Stimulated activated naive CD4-positive, alpha-beta T cell (primary cell): Measurements from ENCODE around the gene TTLL13.
"Not testable (repeated sequence)": the region's sequence is repeated elsewhere in the genome, so short reads cannot be mapped to it uniquely, and the experiment has no call there.

Experiments
- DNase-seq, 6 experiments: peaks; one replicate each; lab custom pipeline; 2025; lab: John Stamatoyannopoulos, UW

Gene TTLL13

DNA sequence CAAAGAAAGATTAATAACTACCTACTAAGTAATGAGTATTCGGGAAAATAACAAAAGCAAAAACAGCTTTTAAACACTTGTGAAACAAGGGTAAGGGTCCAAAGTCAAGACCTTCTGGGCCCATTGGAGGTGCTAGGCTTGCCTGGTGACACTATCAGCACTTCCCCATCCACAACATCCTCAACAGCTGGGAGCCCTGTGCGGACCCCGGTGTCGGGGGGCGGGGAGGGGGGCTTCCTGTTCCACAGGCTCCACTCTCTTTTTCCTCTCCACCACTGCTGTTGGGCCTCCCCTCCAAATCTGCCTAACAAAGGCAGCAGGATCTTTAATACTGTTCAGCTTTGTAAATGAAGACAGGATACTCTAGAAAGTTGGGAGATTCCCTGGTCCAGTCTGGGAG lies 37.7 kb downstream of the TTLL13 start:
- DNase-seq: no peak

DNA sequence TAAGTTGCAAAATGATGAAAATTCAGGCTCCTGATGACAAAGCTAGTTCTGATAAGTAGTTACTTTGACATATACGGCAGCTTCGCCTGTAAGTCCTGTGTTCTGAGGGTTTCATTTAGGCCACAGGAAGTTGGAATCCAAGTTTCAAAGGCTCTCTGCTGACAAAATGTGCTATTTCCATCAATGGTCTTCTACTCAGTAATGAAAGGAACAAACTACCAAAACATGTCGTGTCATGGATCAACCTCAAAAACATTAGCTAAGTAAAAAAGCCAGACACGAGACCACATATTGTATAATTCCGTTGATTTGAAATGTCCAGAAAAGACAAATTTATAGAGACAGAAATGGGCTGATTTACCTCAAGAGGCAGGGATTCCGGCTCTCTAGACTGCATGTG lies 38.6 kb downstream of the TTLL13 start:
- no peak for DNase-seq

DNA sequence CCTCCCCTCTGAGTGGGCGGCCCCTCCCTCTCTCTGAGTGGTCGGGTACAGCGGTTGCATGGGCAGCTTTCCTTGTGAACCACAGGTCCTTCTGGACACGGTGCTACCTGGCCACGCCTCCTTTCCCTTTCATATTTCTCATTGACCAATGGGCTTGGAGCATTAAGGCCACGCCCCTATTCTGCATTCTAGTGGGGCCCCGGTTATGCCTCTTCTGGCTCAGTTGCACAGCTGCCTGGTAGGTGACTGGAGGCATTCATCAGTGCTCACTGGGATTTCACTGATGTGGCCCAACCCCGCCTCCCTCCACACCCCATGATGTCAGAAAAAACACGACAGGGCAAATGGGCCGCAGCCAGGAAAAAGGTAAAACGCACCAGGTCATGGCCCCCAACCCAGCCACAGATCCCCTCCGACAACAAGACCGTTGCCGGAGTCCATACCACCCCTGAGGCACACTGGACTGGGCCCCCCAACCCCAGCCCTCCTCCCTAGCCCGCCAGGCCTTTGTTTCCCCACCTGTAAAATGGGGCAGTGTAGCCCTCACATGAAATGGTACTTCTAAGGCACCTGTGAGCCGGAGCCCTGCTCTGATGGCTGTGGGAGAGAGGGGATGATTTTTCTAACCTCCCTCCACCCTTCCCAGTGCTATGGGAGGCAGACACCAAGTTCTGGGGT lies 42.5 kb downstream of the TTLL13 start:
- no peak for DNase-seq

DNA sequence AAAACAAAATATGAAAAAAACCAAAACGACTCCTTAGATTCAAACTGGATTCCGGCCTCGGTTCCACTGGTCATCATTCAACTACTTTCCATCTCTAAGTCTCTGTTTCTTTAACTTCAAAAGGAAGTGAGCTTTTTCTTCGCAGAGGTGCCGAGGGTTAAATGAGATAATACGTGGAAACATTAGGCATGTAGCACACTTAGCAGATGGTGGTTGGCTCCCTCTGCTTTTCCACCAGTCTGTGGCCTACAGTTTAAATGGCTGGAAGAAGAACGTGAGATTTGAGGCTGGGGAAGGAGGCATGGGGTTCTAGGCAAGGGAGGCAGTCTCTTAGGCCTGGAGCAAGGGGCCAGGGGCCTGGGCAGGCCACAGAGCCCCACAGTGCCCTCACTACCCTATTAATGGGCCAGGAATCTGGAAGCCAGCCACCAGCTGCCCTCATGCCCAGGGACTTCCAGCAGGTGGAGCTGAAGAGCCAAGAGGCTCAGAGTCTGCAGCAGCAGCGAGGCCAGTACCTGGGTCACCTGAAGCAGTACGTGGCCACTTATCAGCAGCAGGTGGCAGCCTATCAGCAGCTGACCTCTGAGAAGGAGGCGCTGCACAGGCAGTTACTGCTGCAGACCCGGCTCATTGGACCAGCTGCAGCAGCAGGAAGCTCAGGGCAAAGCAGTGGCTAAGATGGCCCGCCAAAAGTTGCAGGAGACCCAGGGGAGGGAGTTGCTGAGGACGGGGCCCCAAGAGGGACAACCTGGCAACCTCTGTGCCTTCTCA lies 43.9 kb downstream of the TTLL13 start:
- peak; percentile 2 to 69 (median 51) for DNase-seq

DNA sequence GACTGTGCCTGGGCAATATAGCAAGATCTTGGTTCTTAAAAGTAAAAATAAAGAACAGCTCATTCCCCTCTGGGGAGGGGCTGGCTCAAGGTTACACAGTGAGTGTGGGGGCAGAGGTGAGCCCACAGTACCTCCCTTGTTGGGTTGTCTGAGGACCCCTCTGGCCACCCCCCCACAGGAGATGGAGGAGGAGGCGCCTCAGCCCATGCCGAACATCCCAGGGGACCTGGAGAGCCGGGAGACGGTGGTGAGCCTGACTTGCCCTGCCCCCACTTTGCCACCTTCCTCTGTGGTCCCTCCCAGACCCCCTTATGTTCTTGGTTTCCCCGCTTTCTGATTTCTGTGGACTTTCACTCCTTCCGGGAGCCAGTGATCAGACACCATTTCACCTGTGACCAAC lies 44.8 kb downstream of the TTLL13 start:
- no peak for DNase-seq

DNA sequence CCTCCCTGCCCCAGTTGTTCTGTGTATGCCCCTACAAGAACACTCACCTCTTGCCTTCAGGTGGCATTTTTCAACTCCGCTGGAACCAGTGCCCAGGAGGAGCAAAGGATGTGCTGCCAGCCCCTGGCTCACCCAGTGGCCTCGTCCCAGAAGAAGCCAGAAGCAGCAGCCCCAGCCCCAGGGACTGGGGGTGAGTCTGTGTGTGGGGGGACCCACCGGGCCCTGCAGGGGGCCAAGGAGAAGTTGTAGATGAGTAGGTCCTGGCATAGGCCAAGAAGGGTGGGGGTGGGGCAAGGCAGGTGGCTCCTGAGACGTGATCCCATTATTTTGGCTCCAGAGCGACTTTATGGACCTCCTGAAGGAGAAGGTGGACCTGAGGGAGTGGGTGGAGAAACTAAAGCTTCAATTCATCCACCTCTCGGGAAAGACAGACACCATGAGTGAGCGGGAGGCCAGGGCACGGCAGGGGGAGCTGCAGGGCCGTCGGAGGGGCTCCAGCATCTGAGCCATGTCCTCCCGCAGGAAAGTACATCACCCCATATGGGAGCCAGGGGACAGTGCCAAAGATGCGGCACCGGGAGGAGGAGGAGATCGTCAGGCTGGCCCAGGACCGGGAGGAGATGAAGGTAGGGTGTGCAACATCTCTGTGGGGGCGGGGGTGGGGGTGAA lies 45.4 kb downstream of the TTLL13 start:
- no peak for DNase-seq

DNA sequence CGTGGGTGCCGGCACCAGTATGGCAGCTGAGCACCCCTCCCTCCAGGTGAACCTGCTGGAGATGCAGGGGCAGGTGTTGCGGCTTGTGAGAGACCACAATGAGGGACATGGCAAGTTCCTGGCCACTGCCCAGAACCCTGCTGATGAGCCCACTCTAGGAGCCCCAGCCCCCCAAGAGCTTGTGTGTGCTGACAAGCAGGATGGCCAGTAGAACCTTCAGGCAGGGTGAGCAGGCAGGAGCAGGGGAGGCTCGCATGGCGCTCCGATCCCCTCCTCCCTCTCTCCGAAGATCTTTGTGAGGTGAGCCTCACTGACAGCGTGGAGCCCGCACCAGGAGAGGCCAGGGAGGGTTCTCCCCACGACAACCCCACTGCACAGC lies 45.9 kb downstream of the TTLL13 start:
- no peak for DNase-seq

DNA sequence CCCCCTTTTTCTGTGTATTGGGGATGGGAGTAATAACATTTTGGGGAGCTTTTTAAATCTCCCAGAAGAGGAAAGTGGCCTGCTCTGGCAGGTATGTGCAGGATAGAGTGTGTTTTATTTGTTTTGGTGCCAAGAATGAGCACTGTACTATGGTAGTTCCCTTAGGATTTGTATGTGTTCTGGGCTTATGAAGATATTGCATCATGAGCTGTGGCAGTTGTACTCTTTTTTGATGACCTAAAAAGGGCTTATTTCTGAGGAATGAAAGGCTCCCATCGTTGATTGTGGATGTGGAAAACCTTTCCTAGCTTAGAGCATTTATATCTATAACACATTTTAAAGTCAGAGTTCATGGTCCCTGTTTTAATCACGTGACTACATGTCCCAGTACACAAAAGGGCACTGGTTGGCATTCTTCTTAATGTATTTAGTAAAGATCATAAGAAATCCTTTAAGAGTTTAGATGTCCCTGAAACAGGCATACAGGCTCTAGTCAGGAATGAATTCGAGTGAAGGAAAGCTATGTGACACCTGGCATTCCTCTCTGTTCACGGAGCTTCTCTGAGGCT lies 47.0 kb downstream of the TTLL13 start:
- DNase-seq: not testable (repeated sequence)

DNA sequence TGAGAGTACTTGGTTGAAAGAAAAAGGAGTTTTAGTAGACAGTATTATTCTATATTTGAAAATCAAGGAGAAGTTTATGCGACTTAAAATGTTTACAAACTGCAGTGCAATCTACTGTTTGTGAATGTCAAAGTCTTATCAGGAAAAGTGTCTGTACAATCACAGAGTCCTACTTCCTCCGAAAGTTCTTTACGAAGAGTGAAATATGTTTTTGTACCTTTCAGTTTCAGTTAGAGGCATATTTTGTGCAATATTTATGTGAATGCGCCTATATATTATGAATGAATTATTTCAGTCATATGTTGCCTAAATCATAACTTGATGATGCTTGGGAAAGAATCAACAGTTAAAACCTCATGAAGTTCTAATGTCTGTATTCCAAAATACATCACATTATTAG lies 47.7 kb downstream of the TTLL13 start:
- no peak for DNase-seq

DNA sequence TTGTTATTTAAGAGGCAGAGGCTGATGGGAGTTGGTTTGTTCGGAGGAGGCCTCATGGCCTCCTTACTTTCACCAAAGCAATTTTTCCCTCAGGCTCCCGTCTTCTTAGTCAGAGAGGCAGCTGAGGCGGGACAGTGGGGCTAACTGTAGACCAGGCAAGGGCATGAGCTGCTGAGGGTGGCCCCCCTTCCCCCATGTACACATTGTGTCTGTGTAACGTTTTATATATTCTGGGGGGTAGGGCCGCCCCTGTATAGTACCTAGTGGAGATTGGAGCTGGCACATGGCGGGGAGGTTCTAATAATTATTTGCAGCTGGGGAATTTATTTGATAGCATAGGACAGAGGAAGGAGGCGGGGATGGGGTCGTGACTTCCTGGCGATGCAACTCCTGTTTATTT lies 51.2 kb downstream of the TTLL13 start:
- DNase-seq: no peak

DNA sequence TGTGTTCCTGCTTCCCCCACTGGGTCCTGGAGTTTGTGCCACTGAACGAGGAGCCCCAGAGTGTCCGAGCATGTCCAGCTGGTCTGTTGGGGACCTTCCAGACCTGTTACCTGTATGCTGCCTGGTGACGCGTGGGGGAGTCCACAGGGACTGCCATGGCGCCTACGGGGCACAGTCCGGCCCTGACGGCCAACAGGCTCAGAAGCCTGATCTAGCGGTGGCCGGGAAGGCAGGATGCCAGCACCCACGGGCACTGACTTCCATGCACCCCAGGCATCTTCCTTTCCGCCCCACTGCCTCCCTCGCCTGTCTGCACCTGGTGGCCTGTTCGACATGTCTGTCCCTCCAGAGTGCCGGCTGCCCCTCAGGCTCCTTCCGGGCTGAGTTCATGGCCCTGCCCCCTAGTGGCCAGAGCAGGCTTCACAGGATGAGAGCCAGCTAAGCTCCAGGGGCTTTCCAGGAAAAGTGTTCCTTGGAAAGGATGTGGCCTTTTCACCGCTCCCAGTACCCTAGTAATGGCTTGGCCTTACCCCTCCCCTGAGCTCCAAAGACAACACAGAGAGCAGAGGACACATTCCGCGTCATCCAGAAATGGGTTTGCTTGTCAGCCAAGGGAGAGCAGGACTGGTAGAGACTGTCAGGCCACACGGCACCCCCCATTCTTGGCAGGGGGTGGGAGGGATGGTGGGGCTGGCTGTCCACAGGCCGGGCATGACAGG lies 51.8 kb downstream of the TTLL13 start:
- peak; percentile 5 to 48 (median 34) for DNase-seq

DNA sequence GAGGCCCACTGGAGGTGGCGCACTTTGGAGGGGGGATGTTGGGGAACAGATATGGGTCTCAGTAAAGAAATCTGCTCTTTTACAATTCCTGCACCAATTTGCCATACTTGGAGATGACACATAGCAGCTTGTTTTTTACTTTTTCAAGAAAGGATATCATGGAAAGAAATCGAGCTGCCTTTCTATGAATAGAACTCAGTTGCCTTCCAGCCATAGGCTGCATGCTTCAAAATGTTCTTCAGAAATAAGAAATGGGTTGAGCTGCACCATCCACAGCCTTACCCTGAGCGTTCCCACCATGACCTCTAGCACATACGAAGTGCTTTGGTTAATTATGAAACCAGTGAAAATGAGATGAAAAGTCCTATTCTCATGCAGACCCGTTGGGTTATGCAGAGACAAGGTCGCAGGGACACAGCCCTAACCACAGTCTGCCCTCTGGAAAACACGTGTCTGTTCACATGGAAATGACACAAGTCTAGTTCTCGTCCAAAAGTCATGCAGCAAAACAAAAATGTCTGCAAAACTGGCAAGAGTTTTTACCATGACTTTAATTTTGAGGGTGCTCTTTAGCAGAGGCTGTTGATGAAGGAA lies 52.4 kb downstream of the TTLL13 start:
- no peak for DNase-seq

DNA sequence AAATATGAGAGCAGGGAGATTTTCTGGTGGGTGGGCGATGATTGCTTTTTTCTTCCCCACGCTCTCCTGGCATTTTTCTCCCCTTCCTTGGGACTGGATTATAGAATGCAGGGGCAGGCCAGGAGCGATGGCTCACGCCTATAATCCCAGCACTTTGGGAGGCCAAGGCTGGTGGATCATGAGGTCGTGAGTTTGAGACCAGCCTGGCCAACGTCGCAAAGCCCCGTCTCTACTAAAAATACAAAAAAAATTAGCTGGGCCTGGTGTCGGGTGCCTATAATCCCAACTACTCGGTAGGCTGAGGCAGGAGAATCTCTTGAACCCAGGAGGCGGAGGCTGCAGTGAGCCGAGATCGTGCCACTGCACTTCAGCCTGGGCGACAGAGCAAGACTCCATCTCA lies 56.0 kb downstream of the TTLL13 start:
- DNase-seq: not testable (repeated sequence)

DNA sequence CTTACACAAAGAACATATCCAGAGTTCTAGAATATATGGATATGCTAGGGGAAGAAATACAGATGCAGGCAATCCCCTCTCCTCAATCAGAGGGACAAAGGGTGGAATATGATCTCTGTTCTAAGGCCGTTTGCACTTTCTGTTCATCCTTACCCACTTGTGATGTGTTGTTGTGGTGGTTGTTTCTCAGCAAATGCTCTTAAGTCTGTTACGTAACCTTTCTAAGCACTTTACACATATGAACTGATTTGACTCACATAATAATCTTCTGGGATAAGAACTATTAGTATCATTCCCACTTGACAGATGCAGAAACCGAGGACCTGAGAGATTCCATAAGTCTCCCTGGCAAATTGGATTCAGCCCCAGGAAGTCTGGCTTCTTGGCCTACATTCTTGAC lies 56.6 kb downstream of the TTLL13 start:
- no peak for DNase-seq

DNA sequence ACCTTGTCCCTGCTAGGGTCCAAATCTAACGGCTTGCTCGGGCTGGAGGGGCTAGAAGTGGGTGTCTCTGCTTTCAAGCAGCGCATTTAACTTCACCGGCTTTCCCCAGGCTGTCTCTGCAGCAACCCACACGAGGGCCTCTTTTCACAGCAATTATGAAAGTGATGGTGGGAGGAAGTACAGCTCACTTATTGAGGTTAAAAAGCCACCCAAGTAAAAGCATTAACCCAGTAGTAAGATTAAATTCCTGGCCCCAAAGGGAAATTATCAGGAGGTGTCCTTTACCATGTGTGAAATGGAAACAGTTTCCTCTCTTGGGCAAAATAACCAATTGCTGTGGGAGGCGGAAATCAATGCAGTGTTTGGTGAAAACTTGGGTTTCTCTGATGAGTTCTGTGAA lies 57.2 kb downstream of the TTLL13 start:
- DNase-seq: peak in 3 of 6 experiments; percentile 9 to 28 (median 16)

DNA sequence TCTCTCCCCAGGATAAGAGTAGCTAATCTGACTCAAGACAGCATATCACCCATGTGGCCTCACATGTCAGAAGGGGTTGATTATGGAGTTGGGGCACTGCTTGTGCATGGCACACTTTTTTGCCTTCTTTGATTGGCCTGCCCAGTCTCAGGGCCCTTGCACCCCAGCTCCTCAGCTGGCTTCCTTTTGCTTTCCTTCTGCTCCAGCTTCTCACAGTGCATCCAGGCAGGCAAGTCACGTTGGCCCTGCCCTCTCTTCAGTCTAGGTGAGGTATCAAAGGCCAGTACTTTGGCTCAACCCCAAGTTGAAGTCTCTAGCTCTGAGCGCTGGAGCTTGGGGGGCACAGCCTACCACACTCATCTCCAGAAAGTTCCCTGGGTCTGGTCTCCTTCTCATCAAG lies 58.3 kb downstream of the TTLL13 start:
- DNase-seq: no peak

DNA sequence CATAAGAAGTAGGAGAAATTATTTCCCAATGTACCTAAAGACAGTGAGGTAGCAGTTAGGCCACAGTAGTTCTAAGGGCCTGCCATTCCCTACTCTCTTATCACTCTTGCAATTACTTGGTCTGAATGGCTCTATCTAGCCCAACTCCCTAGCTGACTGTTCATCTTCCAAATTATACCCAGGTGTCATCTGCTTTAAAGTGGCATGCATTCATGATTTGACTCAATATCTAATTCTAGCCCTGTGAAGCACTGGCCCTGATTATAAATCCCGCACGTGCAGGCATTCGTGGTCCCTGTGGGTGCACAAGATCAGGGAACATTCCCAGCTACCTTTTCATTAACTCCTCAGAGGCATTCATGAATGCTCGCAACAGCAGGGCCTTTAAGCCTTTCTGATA lies 59.7 kb downstream of the TTLL13 start:
- no peak for DNase-seq
